Liver (tissue), 9 donors: ENCODE results near the gene OTUD3. TPM values are rescaled to one million over a fixed set of nuclear protein-coding genes. Genes with fewer than 3 reads are reported as not detected.
"Not testable (repeated sequence)": the region's sequence is repeated elsewhere in the genome, so short reads cannot be mapped to it uniquely, and the experiment has no call there.

Experiments
- DNase-seq: peaks from one replicate; pipeline ENCODE4 v3.0.0-alpha.2; 2017; ENCODE audit warnings: low spot score
- H3K27ac ChIP-seq, 2 donors: one replicate each; pipeline ENCODE4 v1.7.0; 2013; ENCODE audit warnings: inconsistent platforms in 2 of 2, low read length in 2 of 2, control low read depth in 1 of 2, low read depth in 1 of 2, mild to moderate bottlenecking in 1 of 2
- H3K27me3 ChIP-seq, 4 donors: one replicate each; pipeline versions ENCODE4 v1.6.1 to v1.7.0; 2013; ENCODE audit warnings: low read length in 3 of 4, inconsistent platforms in 1 of 4, mild to moderate bottlenecking in 1 of 4, moderate library complexity in 1 of 4; ENCODE audit not compliant: control insufficient read depth in 4 of 4, insufficient read depth in 4 of 4
- H3K36me3 ChIP-seq, 4 donors: one replicate each; pipeline versions ENCODE4 v1.6.1 to v1.7.0; 2013; ENCODE audit warnings: low read length in 3 of 4, mild to moderate bottlenecking in 3 of 4, low read depth in 1 of 4, moderate library complexity in 1 of 4; ENCODE audit not compliant: control insufficient read depth in 4 of 4, insufficient read depth in 3 of 4
- H3K4me1 ChIP-seq, 4 donors: one replicate each; pipeline versions ENCODE4 v1.6.1 to v1.7.0; 2013; ENCODE audit warnings: low read length in 3 of 4, mild to moderate bottlenecking in 3 of 4, moderate library complexity in 1 of 4; ENCODE audit not compliant: control insufficient read depth in 4 of 4, insufficient read depth in 4 of 4
- H3K4me3 ChIP-seq, 3 donors: one replicate each; pipeline versions ENCODE4 v1.6.1 to v1.7.0; 2013; ENCODE audit warnings: low read length in 3 of 3, control low read depth in 1 of 3, low read depth in 1 of 3, mild to moderate bottlenecking in 1 of 3
- H3K9ac ChIP-seq, 2 donors: one replicate each; pipeline ENCODE4 v1.7.0; 2013; ENCODE audit warnings: low read length in 2 of 2, mild to moderate bottlenecking in 2 of 2, moderate library complexity in 2 of 2, control low read depth in 1 of 2, low read depth in 1 of 2
- H3K9me3 ChIP-seq, 4 donors: one replicate each; pipeline versions ENCODE4 v1.6.1 to v1.7.0; 2013; ENCODE audit warnings: low read length in 3 of 4; ENCODE audit not compliant: control insufficient read depth in 4 of 4
- ATF3 ChIP-seq: IDR thresholded peaks from 2 replicates; pipeline ENCODE4 v1.6.1; 2016; ENCODE audit warnings: antibody characterized with exemption
- EGR1 ChIP-seq, 2 donors: IDR thresholded peaks; 2 replicates each; pipeline ENCODE4 v1.6.1; 2016 to 2018; ENCODE audit warnings: antibody characterized with exemption in 2 of 2, low read depth in 2 of 2
- FOXA1 ChIP-seq: IDR thresholded peaks from 2 replicates; pipeline ENCODE4 v1.6.1; 2016; ENCODE audit warnings: antibody characterized with exemption
- FOXA2 ChIP-seq: IDR thresholded peaks from 2 replicates; pipeline ENCODE4 v1.6.1; 2016; ENCODE audit warnings: antibody characterized with exemption
- GABPA ChIP-seq, 2 donors: IDR thresholded peaks in 1 of 2; conservative IDR thresholded peaks in 1 of 2; 2 replicates each; pipeline ENCODE4 v1.6.1; 2016; ENCODE audit warnings: antibody characterized with exemption in 2 of 2, mild to moderate bottlenecking in 1 of 2, moderate library complexity in 1 of 2
- HNF4A ChIP-seq, 2 donors: conservative IDR thresholded peaks; 2 replicates each; pipeline ENCODE4 v1.6.1; 2016; ENCODE audit warnings: antibody characterized with exemption in 2 of 2, mild to moderate bottlenecking in 2 of 2
- HNF4G ChIP-seq: IDR thresholded peaks from 2 replicates; pipeline ENCODE4 v1.6.1; 2016; ENCODE audit warnings: antibody characterized with exemption
- JUND ChIP-seq, 2 donors: IDR thresholded peaks; 2 replicates each; pipeline ENCODE4 v1.6.1; 2016; ENCODE audit warnings: antibody characterized with exemption in 2 of 2
- NR2F2 ChIP-seq: IDR thresholded peaks from 2 replicates; pipeline ENCODE4 v1.6.1; 2016; ENCODE audit warnings: antibody characterized with exemption
- RAD21 ChIP-seq, 2 donors: IDR thresholded peaks; 2 replicates each; pipeline ENCODE4 v1.6.1; 2016; ENCODE audit warnings: antibody characterized with exemption in 2 of 2, mild to moderate bottlenecking in 2 of 2
- RXRA ChIP-seq, 2 donors: IDR thresholded peaks; 2 replicates each; pipeline ENCODE4 v1.6.1; 2017 to 2018; ENCODE audit warnings: antibody characterized with exemption in 2 of 2, mild to moderate bottlenecking in 1 of 2
- SP1 ChIP-seq: IDR thresholded peaks from 2 replicates; pipeline ENCODE4 v1.6.1; 2018; ENCODE audit warnings: antibody characterized with exemption, mild to moderate bottlenecking
- TAF1 ChIP-seq: conservative IDR thresholded peaks from 2 replicates; pipeline ENCODE4 v1.6.1; 2016; ENCODE audit warnings: antibody characterized with exemption, mild to moderate bottlenecking
- YY1 ChIP-seq: IDR thresholded peaks from 2 replicates; pipeline ENCODE4 v1.6.1; 2016; ENCODE audit warnings: antibody characterized with exemption, mild to moderate bottlenecking
- ZBTB33 ChIP-seq: IDR thresholded peaks from 2 replicates; pipeline ENCODE4 v1.6.1; 2016; ENCODE audit warnings: antibody characterized with exemption
- WGBS: extraction: QIAGEN DNeasy Blood & Tissue Kit; methylation state at CpG from one replicate; pipeline ENCODE4 v1.1.7; 2013; 5-methylcytosine and 5-hydroxymethylcytosine counted together
- polyA plus RNA-seq, 2 donors: library from polyadenylated mRNA; stranded (reverse) in 1 of 2; unstranded in 1 of 2; fragments of 200-250 nt in 1 of 2; fragments of >200 nt in 1 of 2; fragmentation: Nextera tagmentation in 1 of 2; extraction: Ambion mirVana in 1 of 2; gene quantifications; one replicate each; pipeline versions ENCODE4 v1.2.1 to v1.2.3, GENCODE V29; 2013 to 2015
- total RNA-seq, 2 donors: library from RNA; depleted of rRNA; stranded (reverse); fragments of >200 nt; gene quantifications; one replicate each; pipeline ENCODE4 v1.2.3, GENCODE V29; 2014
- TF ChIP-seq, protein P1 (sequence below): IDR thresholded peaks from 2 replicates; pipeline ENCODE4 v1.6.1; 2016; ENCODE audit warnings: antibody characterized with exemption
- TF ChIP-seq, protein P2 (sequence below): fragments of 150-350 bp; IDR thresholded peaks from 2 replicates; pipeline ENCODE4 v1.5.1; 2017; ENCODE audit warnings: improper control_type of control experiment, low read depth, low read length; ENCODE audit not compliant: missing input control
- TF ChIP-seq, protein P3 (sequence below): IDR thresholded peaks from 2 replicates; pipeline ENCODE4 v1.6.1; 2016; ENCODE audit warnings: antibody characterized with exemption, mild to moderate bottlenecking
- donor health status: healthy.
- donor health status: healthy.
- donor health status: healthy.
- donor health status: healthy.
- donor health status: healthy.

Gene OTUD3
- total and polyA plus RNA-seq, 4 donors: 0.36 to 4.0 (median 2.1) TPM

DNA sequence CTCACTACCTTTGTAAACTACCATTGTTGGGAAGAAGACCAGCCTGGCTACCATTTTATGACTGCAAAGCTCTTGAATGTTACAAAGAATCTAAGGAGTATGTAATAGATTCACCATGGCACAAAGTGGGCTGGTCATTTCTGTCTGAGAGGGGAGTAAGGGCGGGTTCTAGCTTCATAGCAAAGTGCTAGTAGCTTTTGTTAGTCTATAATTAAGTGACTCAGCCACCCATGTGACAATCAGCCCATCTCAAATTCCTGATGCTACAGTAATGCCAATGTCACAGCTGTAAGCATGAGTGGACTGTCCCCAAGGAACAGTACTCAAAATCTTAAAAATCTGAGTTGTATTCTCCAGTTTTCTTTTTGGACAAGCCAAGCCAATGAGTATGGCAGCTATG, 15.4 kb upstream of the OTUD3 start:
- Histone ChIP-seq H3K9me3 (peaks cover 0 to 11% (median 0%) of the 10 kb centered on the region in 4 donors), H3K4me1 (no peaks in the 10 kb centered on the region), H3K27me3 (peaks cover 0 to 3% (median 0%) of the 10 kb centered on the region in 4 donors), H3K4me3 (no peak overlapping the region), H3K27ac (no peak overlapping the region), H3K9ac (no peak overlapping the region), H3K36me3 (no peaks in the 10 kb centered on the region)
- 79% methylated on average over 1 of the region's 1 CpG for WGBS
- no peak for TF ChIP-seq NR2F2
- TF ChIP-seq ZBTB33: no peak
- no peak for TF ChIP-seq EGR1 (IDR thresholded peaks at IDR 0.05; ENCODE audit: low read depth in 2 of 2)
- no peak for TF ChIP-seq TAF1
- TF ChIP-seq GABPA (IDR thresholded peaks at IDR 0.05 in 1 of 2, conservative IDR thresholded peaks at IDR 0.05 in 1 of 2): no peak
- TF ChIP-seq, protein P1, sequence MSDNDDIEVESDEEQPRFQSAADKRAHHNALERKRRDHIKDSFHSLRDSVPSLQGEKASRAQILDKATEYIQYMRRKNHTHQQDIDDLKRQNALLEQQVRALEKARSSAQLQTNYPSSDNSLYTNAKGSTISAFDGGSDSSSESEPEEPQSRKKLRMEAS: no peak
- no peak for TF ChIP-seq YY1
- no peak for TF ChIP-seq ATF3
- no peak for TF ChIP-seq RAD21 (IDR thresholded peaks at IDR 0.05)
- TF ChIP-seq JUND (IDR thresholded peaks at IDR 0.05): no peak
- TF ChIP-seq FOXA1: no peak
- TF ChIP-seq, protein P2, sequence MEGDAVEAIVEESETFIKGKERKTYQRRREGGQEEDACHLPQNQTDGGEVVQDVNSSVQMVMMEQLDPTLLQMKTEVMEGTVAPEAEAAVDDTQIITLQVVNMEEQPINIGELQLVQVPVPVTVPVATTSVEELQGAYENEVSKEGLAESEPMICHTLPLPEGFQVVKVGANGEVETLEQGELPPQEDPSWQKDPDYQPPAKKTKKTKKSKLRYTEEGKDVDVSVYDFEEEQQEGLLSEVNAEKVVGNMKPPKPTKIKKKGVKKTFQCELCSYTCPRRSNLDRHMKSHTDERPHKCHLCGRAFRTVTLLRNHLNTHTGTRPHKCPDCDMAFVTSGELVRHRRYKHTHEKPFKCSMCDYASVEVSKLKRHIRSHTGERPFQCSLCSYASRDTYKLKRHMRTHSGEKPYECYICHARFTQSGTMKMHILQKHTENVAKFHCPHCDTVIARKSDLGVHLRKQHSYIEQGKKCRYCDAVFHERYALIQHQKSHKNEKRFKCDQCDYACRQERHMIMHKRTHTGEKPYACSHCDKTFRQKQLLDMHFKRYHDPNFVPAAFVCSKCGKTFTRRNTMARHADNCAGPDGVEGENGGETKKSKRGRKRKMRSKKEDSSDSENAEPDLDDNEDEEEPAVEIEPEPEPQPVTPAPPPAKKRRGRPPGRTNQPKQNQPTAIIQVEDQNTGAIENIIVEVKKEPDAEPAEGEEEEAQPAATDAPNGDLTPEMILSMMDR: no peak
- TF ChIP-seq, protein P3, sequence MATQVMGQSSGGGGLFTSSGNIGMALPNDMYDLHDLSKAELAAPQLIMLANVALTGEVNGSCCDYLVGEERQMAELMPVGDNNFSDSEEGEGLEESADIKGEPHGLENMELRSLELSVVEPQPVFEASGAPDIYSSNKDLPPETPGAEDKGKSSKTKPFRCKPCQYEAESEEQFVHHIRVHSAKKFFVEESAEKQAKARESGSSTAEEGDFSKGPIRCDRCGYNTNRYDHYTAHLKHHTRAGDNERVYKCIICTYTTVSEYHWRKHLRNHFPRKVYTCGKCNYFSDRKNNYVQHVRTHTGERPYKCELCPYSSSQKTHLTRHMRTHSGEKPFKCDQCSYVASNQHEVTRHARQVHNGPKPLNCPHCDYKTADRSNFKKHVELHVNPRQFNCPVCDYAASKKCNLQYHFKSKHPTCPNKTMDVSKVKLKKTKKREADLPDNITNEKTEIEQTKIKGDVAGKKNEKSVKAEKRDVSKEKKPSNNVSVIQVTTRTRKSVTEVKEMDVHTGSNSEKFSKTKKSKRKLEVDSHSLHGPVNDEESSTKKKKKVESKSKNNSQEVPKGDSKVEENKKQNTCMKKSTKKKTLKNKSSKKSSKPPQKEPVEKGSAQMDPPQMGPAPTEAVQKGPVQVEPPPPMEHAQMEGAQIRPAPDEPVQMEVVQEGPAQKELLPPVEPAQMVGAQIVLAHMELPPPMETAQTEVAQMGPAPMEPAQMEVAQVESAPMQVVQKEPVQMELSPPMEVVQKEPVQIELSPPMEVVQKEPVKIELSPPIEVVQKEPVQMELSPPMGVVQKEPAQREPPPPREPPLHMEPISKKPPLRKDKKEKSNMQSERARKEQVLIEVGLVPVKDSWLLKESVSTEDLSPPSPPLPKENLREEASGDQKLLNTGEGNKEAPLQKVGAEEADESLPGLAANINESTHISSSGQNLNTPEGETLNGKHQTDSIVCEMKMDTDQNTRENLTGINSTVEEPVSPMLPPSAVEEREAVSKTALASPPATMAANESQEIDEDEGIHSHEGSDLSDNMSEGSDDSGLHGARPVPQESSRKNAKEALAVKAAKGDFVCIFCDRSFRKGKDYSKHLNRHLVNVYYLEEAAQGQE: no peak
- TF ChIP-seq SP1: no peak
- TF ChIP-seq HNF4A (conservative IDR thresholded peaks at IDR 0.05): no peak
- TF ChIP-seq FOXA2: no peak
- no peak for TF ChIP-seq RXRA (IDR thresholded peaks at IDR 0.05)
- no peak for TF ChIP-seq HNF4G
- no peak for DNase-seq

GRCh38 chr1:19868575-19868974, 13.6 kb upstream of the OTUD3 start:
- WGBS: 76% methylated on average over 4 of the region's 4 CpGs

DNA sequence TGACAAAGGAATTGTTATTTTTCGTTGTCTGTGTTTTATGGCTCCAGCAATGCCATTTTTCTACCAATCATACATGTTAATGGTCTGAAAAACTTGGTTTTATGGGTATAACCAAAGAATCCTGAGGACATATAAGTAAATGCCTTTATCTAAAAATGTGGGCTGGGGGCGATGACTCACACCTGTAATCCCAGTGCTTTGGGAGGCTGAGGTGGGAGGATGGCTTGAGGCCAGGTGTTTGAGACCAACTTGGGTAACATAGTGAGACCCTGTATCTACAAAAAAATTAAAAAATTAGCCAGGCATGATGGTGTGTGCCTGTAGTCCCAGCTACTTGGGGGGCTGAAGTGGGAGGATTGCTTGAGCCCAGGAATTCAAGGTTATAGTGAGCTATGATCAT, 12.7 kb upstream of the OTUD3 start:
- not testable (repeated sequence) for DNase-seq, H3K4me1 ChIP-seq, H3K27ac ChIP-seq, H3K4me3 ChIP-seq, H3K9me3 ChIP-seq, H3K9ac ChIP-seq, H3K27me3 ChIP-seq, H3K36me3 ChIP-seq
- 83% methylated on average over 2 of the region's 2 CpGs for WGBS

More at GRCh38 chr1:19868575-19868974, 13.6 kb upstream of the OTUD3 start:
- not testable (repeated sequence) for H3K9ac ChIP-seq, H3K27ac ChIP-seq, H3K36me3 ChIP-seq, H3K4me1 ChIP-seq, H3K27me3 ChIP-seq, DNase-seq, H3K9me3 ChIP-seq, H3K4me3 ChIP-seq
